Adrenal gland (tissue), 12 donors: ENCODE results near the gene ZFP64. TPM values are rescaled to one million over a fixed set of nuclear protein-coding genes. Genes with fewer than 3 reads are reported as not detected.

Experiments used
- DNase-seq, 7 donors: peaks; one replicate each; pipeline ENCODE4 v3.0.0-alpha.2; 2019 to 2020
- H3K27ac ChIP-seq, 5 donors: fragments of 200-600 bp; sonication (generic) in 4 of 5; 1 replicate in 3 of 5; 2 replicates in 2 of 5; pipeline versions ENCODE4 v1.5.1 to v1.8.0; 2016 to 2020; ENCODE audit warnings: mild to moderate bottlenecking in 1 of 5
- H3K27me3 ChIP-seq: fragments of 200-600 bp; 2 replicates; pipeline ENCODE4 v1.8.0; 2021
- H3K36me3 ChIP-seq, 2 donors: fragments of 200-600 bp; replicated peaks in 1 of 2; 1 replicate in 1 of 2; 2 replicates in 1 of 2; pipeline versions ENCODE4 v1.5.1 to v1.8.0; 2018 to 2022
- H3K4me1 ChIP-seq, 2 donors: fragments of 200-600 bp; replicated peaks in 1 of 2; 1 replicate in 1 of 2; 2 replicates in 1 of 2; pipeline versions ENCODE4 v1.5.1 to v1.8.0; 2018 to 2021
- H3K4me3 ChIP-seq, 4 donors: fragments of 200-600 bp; sonication (generic) in 3 of 4; one replicate each; pipeline ENCODE4 v1.5.1; 2016 to 2018
- H3K9me3 ChIP-seq, 3 donors: fragments of 200-600 bp; sonication (generic) in 1 of 3; replicated peaks in 1 of 3; 1 replicate in 2 of 3; 2 replicates in 1 of 3; pipeline versions ENCODE4 v1.5.1 to v1.8.0; 2016 to 2021
- POLR2A ChIP-seq, 2 donors: fragments of 450-650 bp; IDR thresholded peaks; one replicate each; pipeline ENCODE4 v1.6.1; 2017; ENCODE audit warnings: antibody characterized with exemption in 2 of 2, mild to moderate bottlenecking in 2 of 2, moderate library complexity in 1 of 2
- WGBS, 4 donors: extraction: QIAGEN DNeasy Blood & Tissue Kit in 2 of 4; methylation state at CpG; one replicate each; pipeline versions ENCODE4 v1.1.5 to v1.1.7; 2013 to 2017; 5-methylcytosine and 5-hydroxymethylcytosine counted together
- intact Hi-C, 2 donors: fragments of 100-400 bp; cut with DNase I; formaldehyde crosslinking; loops; one replicate each; pipeline versions ENCODE4 v1.14.1 to v1.15.0; 2022 to 2023
- polyA plus RNA-seq, 3 donors: library from polyadenylated mRNA; stranded (reverse); fragments of 200-250 nt in 2 of 3; fragments of 350-450 nt in 1 of 3; fragmentation: Illumina TruSeq in 1 of 3; extraction: RNeasy Lipid Tissue Mini Kit (QIAGEN cat#74804) in 1 of 3; gene quantifications; one replicate each; pipeline ENCODE4 v1.2.3, GENCODE V29; 2013 to 2014
- total RNA-seq, 9 donors: library from RNA; depleted of rRNA in 4 of 9; stranded (reverse); fragments of >200 nt in 4 of 9; fragments of 120-200 nt in 1 of 9; fragmentation: NEBNext Ultra II Directional in 1 of 9; extraction: Animal tissue kit (Norgen Biotek cat#: 25700) in 1 of 9; gene quantifications; one replicate each; pipeline versions ENCODE4 v1.1.0 to v1.2.4, GENCODE V29; 2013 to 2023
- TF ChIP-seq, protein P1 (sequence below), 6 experiments: fragments of 450-650 bp in 4 of 6; fragments of 200-600 bp in 2 of 6; sonication (generic) in 1 of 6; IDR thresholded peaks; 1 replicate in 5 of 6; 2 replicates in 1 of 6; pipeline versions ENCODE4 v1.5.1 to v1.8.0; 2016 to 2021; ENCODE audit warnings: antibody characterized with exemption in 6 of 6, mild to moderate bottlenecking in 2 of 6, moderate library complexity in 1 of 6
- donor health status: healthy with polysubstance abuse.
- donor health status: Bipolar disorder and iron deficiency.
- donor health status: DM: yes; HTN: yes; CAD: no.
- donor health status: DM: no; HTN: no; CAD: no.
- donor health status: DM: no; HTN: no; CAD: no.
- donor health status: DM: yes; HTN: yes; CAD: no.

ZFP64 gene
- total and polyA plus RNA-seq, 12 donors: 2.3 to 27.6 (median 13.4) TPM

DNA sequence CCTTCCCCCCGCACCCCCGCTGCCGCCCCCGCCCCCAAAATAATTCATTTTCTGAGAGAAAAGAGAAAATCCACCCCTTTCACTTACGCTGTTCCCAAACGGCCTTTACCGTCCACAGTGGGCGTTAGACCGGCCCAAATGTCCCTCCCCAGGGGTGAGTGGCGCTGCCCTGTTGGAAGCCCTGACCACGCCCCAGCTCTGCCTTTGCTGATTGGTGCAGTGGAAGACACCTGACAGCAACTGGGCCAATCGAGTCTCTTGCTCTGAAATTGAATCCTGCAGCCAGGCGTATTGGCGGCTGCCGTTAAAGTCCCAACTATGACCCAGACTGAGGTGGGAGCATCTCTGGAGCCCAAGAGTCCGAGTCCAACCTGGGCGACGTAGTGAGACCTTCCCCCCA is 15.7 kb downstream of the ZFP64 start:
- TF ChIP-seq, protein P1, sequence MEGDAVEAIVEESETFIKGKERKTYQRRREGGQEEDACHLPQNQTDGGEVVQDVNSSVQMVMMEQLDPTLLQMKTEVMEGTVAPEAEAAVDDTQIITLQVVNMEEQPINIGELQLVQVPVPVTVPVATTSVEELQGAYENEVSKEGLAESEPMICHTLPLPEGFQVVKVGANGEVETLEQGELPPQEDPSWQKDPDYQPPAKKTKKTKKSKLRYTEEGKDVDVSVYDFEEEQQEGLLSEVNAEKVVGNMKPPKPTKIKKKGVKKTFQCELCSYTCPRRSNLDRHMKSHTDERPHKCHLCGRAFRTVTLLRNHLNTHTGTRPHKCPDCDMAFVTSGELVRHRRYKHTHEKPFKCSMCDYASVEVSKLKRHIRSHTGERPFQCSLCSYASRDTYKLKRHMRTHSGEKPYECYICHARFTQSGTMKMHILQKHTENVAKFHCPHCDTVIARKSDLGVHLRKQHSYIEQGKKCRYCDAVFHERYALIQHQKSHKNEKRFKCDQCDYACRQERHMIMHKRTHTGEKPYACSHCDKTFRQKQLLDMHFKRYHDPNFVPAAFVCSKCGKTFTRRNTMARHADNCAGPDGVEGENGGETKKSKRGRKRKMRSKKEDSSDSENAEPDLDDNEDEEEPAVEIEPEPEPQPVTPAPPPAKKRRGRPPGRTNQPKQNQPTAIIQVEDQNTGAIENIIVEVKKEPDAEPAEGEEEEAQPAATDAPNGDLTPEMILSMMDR (IDR thresholded peaks at IDR 0.05): no peak
- Histone ChIP-seq H3K4me1 (no peaks in the 10 kb centered on the region), H3K27me3 (no peaks in the 10 kb centered on the region), H3K36me3 (no peaks in the 10 kb centered on the region), H3K9me3 (no peaks in the 10 kb centered on the region), H3K4me3 (no peak overlapping the region), H3K27ac (no peak overlapping the region)
- intact Hi-C loops: no loop called here
- 96 to 99% (median 96%) methylated on average over 15 to 18 of the region's 18 CpGs for WGBS, 4 donors
- DNase-seq: no peak

DNA sequence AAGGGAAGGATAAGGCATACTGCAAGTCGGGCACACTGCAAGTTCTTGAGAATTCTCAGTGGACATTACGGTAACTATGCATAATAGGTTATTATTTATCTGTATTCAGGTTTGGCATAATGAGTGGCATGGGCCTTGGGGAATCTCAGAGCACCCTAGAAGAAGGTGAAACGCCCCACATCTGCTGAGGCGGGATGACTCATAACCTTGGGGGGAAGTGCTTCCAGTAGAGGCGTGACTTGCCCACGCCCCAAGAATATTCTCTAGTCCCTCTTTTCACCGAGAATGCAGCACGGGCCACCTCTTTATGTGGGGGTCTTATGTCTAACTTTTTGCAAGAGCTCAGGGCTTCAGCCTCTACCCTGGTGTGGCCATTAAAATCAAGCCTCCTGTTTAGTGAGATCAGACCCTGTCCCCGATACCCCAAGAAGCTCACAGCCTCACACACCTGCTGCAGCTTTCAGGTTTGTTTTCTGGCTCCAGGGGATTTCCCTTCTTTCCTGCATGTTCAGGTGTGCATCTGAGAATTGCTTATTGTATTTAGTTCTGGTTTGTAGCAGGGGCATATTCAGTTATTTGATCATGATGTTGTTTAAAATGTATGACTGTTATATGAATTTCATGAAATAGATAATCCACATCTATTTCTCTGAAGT is 19.1 kb downstream of the ZFP64 start:
- Histone ChIP-seq H3K27ac (no peak overlapping the region), H3K4me3 (no peak overlapping the region), H3K4me1 (no peaks in the 10 kb centered on the region), H3K36me3 (no peaks in the 10 kb centered on the region), H3K27me3 (no peaks in the 10 kb centered on the region), H3K9me3 (no peaks in the 10 kb centered on the region)
- WGBS, 4 donors: 89 to 97% (median 92%) methylated on average over 8 to 9 of the region's 9 CpGs
- TF ChIP-seq, protein P1 (IDR thresholded peaks at IDR 0.05): no peak
- no peak for TF ChIP-seq POLR2A (IDR thresholded peaks at IDR 0.05)
- no peak for DNase-seq
- intact Hi-C loops: no loop called here

DNA sequence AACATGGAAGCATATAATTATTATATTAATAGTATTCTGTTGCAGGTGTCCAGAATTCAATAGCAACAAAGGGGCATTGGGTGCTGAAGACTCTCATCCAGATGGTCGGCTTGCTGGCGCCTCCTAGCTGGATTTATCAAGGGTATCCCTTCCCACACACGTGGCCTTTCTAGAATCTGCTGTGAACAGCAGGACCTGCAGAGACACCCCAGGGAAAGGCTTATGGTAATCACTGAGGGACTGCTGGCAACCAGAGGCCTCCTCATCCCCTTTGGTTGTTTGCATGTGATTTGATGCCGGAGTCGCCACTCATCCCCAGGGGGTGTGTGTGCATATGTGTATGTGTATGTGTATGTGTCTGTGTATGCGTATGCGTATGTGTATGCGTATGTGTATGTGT is 20.6 kb downstream of the ZFP64 start:
- Histone ChIP-seq H3K9me3 (no peaks in the 10 kb centered on the region), H3K27me3 (no peaks in the 10 kb centered on the region), H3K36me3 (no peaks in the 10 kb centered on the region), H3K27ac (no peak overlapping the region), H3K4me1 (no peaks in the 10 kb centered on the region), H3K4me3 (no peak overlapping the region)
- WGBS, 4 donors: 96 to 98% (median 97%) methylated on average over 8 of the region's 8 CpGs
- intact Hi-C loops: no loop called here
- no peak for DNase-seq
- TF ChIP-seq, protein P1 (IDR thresholded peaks at IDR 0.05): no peak
- TF ChIP-seq POLR2A (IDR thresholded peaks at IDR 0.05): no peak

DNA sequence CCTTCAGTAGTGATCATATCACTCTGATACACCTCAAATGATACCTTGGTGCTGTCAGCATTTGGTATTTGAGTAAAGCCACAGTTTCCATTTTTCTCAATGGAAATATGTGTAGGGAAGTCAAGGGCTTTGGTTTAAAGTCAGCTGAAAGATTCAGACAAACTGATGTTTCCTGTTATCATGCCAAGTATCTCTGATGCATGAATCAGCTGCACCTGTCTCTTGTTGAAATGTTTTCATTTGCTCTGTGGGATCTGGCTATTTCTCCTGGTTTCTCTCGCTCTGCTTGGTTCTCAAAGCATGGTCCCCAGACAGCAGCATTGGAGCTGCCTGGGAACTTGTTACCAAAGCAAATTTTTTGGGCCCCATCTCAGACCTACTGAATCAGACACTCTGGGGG is 23.5 kb downstream of the ZFP64 start:
- DNase-seq: no peak
- Histone ChIP-seq H3K9me3 (no peaks in the 10 kb centered on the region), H3K4me3 (no peak overlapping the region), H3K27ac (no peak overlapping the region), H3K27me3 (no peaks in the 10 kb centered on the region), H3K4me1 (no peaks in the 10 kb centered on the region), H3K36me3 (peaks cover 0 to 16% of the 10 kb centered on the region in 2 donors)
- WGBS, 4 donors: 87 to 100% (median 97%) methylated on average over 1 of the region's 1 CpG
- intact Hi-C loops: no loop called here
- no peak for TF ChIP-seq POLR2A (IDR thresholded peaks at IDR 0.05)
- TF ChIP-seq, protein P1 (IDR thresholded peaks at IDR 0.05): no peak
